Testis (tissue), 3 donors: Measurements from ENCODE around the gene TRIM37. TPM values are rescaled to one million over a fixed set of nuclear protein-coding genes. Genes with fewer than 3 reads are reported as not detected.

ENCODE experiments used
- DNase-seq: peaks from one replicate; pipeline ENCODE4 v3.0.0-alpha.2; 2019
- H3K27ac ChIP-seq, 2 donors: fragments of 200-600 bp; sonication (generic); one replicate each; pipeline ENCODE4 v1.5.1; 2019
- H3K27me3 ChIP-seq: fragments of 200-600 bp; sonication (generic); one replicate; pipeline ENCODE4 v1.5.1; 2019
- H3K36me3 ChIP-seq: fragments of 200-600 bp; sonication (generic); one replicate; pipeline ENCODE4 v1.5.1; 2017; ENCODE audit warnings: low read depth; ENCODE audit errors: missing control alignments
- H3K4me1 ChIP-seq: fragments of 200-600 bp; sonication (generic); one replicate; pipeline ENCODE4 v1.5.1; 2019
- H3K4me3 ChIP-seq, 2 donors: fragments of 200-600 bp; sonication (generic); one replicate each; pipeline ENCODE4 v1.5.1; 2017 to 2019
- H3K9me3 ChIP-seq: fragments of 200-600 bp; sonication (generic); one replicate; pipeline ENCODE4 v1.5.1; 2017
- POLR2A ChIP-seq: fragments of 450-650 bp; IDR thresholded peaks from one replicate; pipeline ENCODE4 v1.6.1; 2017; ENCODE audit warnings: antibody characterized with exemption, mild to moderate bottlenecking, moderate library complexity
- WGBS, 2 donors: methylation state at CpG; one replicate each; pipeline ENCODE4 v1.1.5; 2018; 5-methylcytosine and 5-hydroxymethylcytosine counted together
- intact Hi-C: fragments of 100-400 bp; cut with DNase I; formaldehyde crosslinking; loops from one replicate; pipeline ENCODE4 v1.15.1; 2023; ENCODE audit warnings: low total_unique reads
- polyA plus RNA-seq: library from polyadenylated mRNA; stranded (reverse); fragments of 350-450 nt; fragmentation: Illumina TruSeq; extraction: RNeasy Lipid Tissue Mini Kit (QIAGEN cat#74804); gene quantifications from one replicate; pipeline ENCODE4 v1.2.3, GENCODE V29; 2014; ENCODE audit warnings: low read depth, low replicate concordance; ENCODE audit not compliant: insufficient read depth
- total RNA-seq, 2 donors: library from RNA; depleted of rRNA; stranded (reverse); fragments of >200 nt; gene quantifications; one replicate each; pipeline ENCODE4 v1.2.3, GENCODE V29; 2016
- TF ChIP-seq, protein P1 (sequence below), 3 experiments: fragments of 450-650 bp in 2 of 3; fragments of 200-600 bp in 1 of 3; sonication (generic) in 1 of 3; IDR thresholded peaks; one replicate each; pipeline ENCODE4 v1.5.1; 2016 to 2019; ENCODE audit warnings: antibody characterized with exemption in 3 of 3, mild to moderate bottlenecking in 2 of 3, moderate library complexity in 1 of 3

TRIM37 gene
- total and polyA plus RNA-seq, 3 donors from 2014 or later: 98.5 to 149 (median 119) TPM

- no peaks in the 10 kb centered on the region for H3K4me1 ChIP-seq
- H3K36me3 ChIP-seq: no peaks in the 10 kb centered on the region
- WGBS, 2 donors: 42 to 48% methylated on average over 2 of the region's 2 CpGs
- H3K4me3 ChIP-seq: no peak overlapping the region
- H3K27ac ChIP-seq: no peak overlapping the region
- no peak for TF ChIP-seq POLR2A
- TF ChIP-seq, protein P1, sequence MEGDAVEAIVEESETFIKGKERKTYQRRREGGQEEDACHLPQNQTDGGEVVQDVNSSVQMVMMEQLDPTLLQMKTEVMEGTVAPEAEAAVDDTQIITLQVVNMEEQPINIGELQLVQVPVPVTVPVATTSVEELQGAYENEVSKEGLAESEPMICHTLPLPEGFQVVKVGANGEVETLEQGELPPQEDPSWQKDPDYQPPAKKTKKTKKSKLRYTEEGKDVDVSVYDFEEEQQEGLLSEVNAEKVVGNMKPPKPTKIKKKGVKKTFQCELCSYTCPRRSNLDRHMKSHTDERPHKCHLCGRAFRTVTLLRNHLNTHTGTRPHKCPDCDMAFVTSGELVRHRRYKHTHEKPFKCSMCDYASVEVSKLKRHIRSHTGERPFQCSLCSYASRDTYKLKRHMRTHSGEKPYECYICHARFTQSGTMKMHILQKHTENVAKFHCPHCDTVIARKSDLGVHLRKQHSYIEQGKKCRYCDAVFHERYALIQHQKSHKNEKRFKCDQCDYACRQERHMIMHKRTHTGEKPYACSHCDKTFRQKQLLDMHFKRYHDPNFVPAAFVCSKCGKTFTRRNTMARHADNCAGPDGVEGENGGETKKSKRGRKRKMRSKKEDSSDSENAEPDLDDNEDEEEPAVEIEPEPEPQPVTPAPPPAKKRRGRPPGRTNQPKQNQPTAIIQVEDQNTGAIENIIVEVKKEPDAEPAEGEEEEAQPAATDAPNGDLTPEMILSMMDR (IDR thresholded peaks at IDR 0.05): no peak
- DNase-seq: no peak
- intact Hi-C loops: no loop called here
- H3K27me3 ChIP-seq: no peaks in the 10 kb centered on the region
- no peaks in the 10 kb centered on the region for H3K9me3 ChIP-seq
Observed at GRCh38 chr17:58989629-58990028, 117.1 kb downstream of the TRIM37 start.

DNA sequence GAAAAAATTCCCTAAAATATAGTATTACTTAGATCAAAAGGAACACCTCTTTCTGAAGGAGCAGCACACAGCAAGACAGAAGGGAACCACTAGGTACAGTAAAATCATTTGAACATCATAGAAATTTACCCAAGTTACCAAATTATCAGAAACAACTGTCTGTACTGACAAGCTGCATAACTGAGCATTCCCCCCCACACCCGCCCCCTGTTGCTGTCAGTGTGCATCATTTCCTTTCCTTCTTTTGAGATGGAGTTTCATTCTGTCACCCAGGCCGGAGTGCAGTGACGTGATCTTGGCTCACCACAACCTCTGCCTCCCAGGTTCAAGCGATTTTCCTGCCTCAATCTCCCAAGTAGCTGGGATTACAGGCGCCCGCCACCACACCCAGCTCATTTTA, 120.7 kb downstream of the TRIM37 start:
- intact Hi-C loops: no loop called here
- Histone ChIP-seq H3K9me3 (no peaks in the 10 kb centered on the region), H3K27me3 (no peaks in the 10 kb centered on the region), H3K36me3 (no peaks in the 10 kb centered on the region), H3K27ac (no peak overlapping the region), H3K4me3 (no peak overlapping the region), H3K4me1 (no peaks in the 10 kb centered on the region)
- DNase-seq: no peak
- 74 to 92% methylated on average over 6 of the region's 6 CpGs for WGBS, 2 donors
- TF ChIP-seq POLR2A: no peak
- TF ChIP-seq, protein P1 (IDR thresholded peaks at IDR 0.05): no peak

DNA sequence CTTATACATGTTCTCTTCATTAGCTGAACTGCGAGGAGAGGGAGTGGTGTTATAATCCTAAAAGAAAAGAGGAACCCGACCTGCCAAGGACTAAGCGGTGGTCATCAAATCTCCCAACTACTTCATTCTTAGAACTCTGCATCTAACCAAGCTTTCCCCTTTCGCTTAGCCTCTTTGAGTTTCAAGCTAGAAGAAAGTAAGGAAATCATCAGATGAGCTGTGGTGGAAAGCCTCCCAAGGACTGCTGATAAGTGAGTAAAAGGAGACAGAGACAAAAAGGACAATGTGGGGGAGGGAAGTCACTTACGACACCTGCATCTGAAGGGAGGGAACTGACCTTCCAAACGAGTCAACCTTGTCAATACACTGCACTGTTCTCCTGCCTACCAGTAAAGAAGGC, 121.3 kb downstream of the TRIM37 start:
- H3K4me3 ChIP-seq: no peak overlapping the region
- peak overlapping the region in 1 of 2 donors; percentile 54 for H3K27ac ChIP-seq
- H3K4me1 ChIP-seq: no peaks in the 10 kb centered on the region
- H3K27me3 ChIP-seq: no peaks in the 10 kb centered on the region
- WGBS, 2 donors: 48 to 70% methylated on average over 6 of the region's 6 CpGs
- DNase-seq: peak; percentile 39
- H3K36me3 ChIP-seq: no peaks in the 10 kb centered on the region
- no peaks in the 10 kb centered on the region for H3K9me3 ChIP-seq
- intact Hi-C loops: no loop called here
- TF ChIP-seq POLR2A: no peak
- TF ChIP-seq, protein P1 (IDR thresholded peaks at IDR 0.05): no peak

DNA sequence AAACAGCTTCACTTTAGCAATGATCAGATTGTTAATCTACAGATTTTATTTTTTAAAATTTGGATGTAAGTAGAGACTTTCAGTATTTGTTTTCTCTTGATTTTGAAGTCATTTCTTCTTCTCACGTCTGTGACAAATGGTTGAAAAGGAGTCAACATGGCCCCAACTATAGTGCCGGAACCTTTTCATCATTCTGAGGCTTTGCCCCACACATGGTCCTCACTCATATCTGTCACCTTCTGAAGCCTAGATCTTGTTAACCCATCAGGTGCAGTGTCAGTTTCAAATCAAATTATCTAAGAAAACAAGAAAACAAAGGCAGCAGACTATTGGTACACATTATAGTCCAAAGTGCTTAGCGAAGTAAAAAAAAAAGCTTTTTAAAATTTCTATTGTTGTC, 124.1 kb downstream of the TRIM37 start:
- TF ChIP-seq, protein P1 (IDR thresholded peaks at IDR 0.05): no peak
- no peak for TF ChIP-seq POLR2A
- no peaks in the 10 kb centered on the region for H3K27me3 ChIP-seq
- 92 to 94% methylated on average over 3 of the region's 3 CpGs for WGBS, 2 donors
- no peaks in the 10 kb centered on the region for H3K4me1 ChIP-seq
- no peaks in the 10 kb centered on the region for H3K9me3 ChIP-seq
- DNase-seq: no peak
- no peaks in the 10 kb centered on the region for H3K36me3 ChIP-seq
- intact Hi-C loops: no loop called here
- H3K4me3 ChIP-seq: no peak overlapping the region
- H3K27ac ChIP-seq: no peak overlapping the region

DNA sequence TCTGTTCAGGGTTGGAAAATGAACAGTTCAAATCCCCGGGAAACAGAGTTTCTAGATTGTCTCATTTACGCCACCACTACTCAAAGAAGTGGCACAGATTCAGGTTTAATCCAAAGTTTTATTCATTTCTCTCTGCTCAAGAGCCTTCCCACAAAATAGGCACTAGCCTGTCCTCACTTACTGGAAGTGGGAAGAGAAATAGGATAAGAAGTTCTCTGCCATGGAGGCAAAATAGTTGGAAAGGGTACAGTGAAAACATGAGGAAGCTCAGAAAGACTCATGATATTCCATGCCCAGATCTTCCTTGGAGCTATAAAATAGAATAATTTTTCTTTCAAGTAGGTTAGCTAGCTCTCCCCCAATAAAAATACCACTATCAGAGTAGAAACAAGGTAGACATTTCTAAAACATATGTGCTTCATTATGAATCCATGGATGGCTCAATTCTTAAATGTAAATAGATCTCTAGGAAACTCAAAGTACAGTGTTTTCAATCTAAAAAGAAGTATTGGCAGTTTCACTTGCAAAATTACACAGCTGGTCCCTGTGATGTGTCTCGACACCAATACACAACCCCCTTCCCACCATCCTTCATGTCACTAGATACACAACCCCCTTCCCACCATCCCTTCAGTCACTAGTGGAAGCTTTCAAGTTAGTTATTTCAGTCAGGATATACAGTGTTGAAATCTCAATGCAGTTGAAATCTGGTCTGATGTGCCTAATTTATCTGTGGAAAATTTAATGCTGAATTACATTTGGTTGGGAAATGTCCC, 125.8 kb downstream of the TRIM37 start:
- DNase-seq: no peak
- intact Hi-C loops: no loop called here
- Histone ChIP-seq H3K27me3 (no peaks in the 10 kb centered on the region), H3K9me3 (no peaks in the 10 kb centered on the region), H3K36me3 (no peaks in the 10 kb centered on the region), H3K27ac (no peak overlapping the region), H3K4me3 (no peak overlapping the region), H3K4me1 (no peaks in the 10 kb centered on the region)
- 87 to 99% methylated on average over 3 of the region's 3 CpGs for WGBS, 2 donors
- no peak for TF ChIP-seq POLR2A
- TF ChIP-seq, protein P1 (IDR thresholded peaks at IDR 0.05): no peak
